GM12801 (cell line): Measurements from ENCODE around the gene NRG3.

Experiments used
- TF ChIP-seq, protein P1 (sequence below): IDR thresholded peaks from one replicate; pipeline ENCODE4 v1.5.1; 2011; ENCODE audit warnings: control low read depth; ENCODE audit not compliant: insufficient read length; ENCODE audit errors: extremely low read depth

NRG3 gene

DNA sequence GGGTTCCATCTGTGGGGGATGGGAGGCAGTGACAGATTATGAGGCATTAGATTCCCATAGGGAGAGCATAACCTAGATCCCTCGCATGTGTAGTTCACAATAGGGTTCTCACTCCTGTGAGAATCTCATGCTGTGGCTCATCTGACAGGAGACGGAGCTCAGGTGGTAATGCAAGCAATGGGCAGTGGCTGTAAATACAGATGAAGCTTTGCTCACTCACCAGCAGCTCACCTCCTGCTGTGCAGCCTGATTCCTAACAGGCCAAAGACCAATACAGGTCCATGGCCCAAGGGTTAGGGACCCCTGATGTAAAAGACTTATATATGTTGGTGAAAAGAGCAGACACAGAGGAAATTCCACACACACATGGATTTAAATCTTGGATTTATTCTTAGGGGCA is 370.2 kb downstream of the NRG3 start:
- TF ChIP-seq, protein P1, sequence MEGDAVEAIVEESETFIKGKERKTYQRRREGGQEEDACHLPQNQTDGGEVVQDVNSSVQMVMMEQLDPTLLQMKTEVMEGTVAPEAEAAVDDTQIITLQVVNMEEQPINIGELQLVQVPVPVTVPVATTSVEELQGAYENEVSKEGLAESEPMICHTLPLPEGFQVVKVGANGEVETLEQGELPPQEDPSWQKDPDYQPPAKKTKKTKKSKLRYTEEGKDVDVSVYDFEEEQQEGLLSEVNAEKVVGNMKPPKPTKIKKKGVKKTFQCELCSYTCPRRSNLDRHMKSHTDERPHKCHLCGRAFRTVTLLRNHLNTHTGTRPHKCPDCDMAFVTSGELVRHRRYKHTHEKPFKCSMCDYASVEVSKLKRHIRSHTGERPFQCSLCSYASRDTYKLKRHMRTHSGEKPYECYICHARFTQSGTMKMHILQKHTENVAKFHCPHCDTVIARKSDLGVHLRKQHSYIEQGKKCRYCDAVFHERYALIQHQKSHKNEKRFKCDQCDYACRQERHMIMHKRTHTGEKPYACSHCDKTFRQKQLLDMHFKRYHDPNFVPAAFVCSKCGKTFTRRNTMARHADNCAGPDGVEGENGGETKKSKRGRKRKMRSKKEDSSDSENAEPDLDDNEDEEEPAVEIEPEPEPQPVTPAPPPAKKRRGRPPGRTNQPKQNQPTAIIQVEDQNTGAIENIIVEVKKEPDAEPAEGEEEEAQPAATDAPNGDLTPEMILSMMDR = no peak

DNA sequence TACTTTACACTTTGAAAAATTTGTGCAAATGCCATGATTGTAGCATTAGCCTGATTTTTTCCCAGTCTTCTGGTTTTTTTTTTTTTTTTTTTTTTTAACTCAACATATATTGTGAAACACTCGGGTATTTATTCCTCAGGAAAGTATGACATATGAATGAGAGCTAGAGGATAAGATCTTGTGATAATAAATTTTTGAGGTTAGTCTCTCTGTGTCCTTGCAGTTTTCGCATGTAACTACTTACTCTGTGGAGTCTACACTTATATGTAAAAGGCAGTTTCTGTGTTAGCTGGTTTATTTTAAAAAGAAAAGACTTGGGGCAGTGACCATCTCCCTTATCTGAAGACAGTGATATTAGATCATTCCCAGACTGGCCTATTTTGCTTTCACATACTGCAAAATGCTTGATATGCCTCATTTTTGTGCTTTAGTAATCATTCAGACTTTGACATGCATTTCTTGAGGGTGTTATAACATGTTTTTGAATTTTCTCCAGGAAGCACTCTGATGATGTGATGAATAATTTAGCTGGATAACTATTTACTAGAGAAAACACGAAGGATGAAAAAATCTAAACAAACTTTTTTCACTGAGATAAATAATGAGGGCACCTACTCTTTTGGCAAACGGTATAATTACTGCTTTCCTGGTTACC is 371.0 kb downstream of the NRG3 start:
- TF ChIP-seq, protein P1 = no peak

DNA sequence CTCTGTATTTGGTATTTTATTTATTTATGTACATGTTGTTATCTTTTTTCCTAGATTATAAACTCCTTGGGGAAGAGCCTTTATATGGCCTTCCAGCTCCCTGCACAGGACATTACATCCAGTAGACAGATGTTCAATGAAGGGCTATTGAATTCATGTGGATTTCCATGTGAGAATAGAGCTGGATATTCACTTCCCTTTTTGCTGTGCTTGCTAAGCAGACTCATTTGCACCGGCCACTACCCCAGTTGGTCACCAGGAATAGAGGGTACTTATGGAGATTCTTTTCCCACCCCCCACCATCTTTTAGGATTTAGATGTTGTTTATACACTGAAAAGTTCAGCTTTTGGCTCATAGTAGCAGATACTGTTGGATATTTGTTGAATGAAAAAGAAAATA is 374.1 kb downstream of the NRG3 start:
- TF ChIP-seq, protein P1 = no peak

DNA sequence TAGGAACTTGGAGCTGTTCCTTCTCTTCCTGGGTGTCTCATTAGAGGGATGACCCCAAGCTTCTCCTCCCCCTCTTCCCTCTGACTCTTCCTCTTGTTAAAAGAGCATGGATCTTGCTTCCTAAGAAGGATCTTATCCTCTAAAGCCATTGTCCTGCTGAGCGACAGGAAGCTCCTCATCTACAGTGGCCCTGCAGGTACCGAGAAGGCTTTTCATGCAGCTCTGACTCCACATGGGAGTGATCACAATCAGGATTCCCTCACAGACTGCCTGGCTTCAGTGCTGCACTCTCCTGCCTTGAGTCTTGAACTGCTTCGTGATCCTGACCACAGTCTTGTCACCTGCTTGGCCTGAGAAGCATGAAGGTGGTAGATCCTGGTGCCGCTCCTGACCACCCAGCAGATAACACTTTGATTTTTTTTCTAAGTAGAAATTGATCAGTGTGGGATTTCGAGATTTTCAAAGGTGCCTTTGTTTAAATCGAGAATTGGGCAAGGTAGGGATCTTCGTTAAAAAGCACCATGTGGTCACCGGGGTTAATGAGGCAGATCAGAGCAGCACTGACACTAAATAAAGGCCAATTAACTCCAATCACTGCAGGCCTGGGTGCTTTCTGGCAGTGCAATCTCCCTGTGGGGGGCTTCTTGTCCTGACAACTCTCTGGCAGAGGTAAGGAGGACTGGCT is 376.4 kb downstream of the NRG3 start:
- TF ChIP-seq, protein P1 = no peak

DNA sequence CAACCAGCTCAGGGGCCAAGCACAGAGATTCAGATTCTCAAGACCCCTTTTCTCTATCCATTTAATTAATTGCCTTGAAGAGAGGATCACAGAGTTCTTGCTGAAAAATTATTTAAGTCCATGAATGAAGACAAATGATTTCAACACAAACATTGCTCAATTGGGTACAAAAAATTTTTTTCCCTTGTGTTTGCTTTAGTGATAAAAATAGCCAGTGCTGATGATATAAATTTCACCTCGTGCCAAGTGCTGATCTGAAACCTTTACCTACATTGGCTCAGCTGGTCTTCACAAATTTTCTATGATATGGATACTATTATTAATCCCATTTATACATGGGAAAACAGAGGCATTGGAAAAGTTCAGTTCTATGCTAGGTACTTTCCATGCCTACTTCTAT is 377.1 kb downstream of the NRG3 start:
- TF ChIP-seq, protein P1 = no peak

DNA sequence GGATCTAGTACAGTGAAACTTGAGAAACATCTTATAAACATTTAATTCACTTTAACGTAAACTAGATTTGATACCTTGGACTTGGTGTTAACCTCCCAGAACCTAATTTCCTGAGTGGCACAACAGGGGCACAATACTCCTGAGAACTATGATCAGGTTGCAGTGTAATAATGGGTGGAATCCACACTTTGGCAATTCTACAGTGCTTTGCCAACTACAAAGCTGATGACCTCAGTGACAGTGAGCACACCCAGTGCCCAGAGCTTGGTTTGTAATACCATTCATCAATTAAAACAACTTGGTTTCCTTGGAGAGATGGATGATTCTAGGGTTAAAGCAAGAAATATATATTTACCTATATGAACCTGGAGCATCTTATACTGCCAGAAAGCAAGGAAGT is 379.2 kb downstream of the NRG3 start:
- TF ChIP-seq, protein P1 = no peak

DNA sequence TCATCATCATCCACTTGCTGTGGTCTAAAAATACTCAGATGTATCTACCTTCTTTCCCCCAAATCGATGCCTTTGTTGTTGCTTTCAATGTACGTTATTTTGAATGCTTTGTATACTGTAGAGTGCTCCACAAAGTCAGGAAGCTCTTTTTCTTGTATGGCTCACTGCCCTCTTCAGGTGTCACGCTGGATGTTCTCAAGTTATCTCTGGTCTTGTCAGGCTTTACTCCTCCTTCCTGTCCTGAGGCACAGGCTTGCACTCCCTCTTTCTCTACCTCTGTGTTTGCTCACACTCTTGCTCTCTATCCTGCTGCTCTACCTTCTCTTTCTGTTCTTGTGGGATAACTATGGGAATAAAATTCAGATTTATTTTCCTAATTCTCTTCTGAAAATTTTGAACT is 381.3 kb downstream of the NRG3 start:
- TF ChIP-seq, protein P1 = no peak
